Uterus (tissue), 4 donors: ENCODE measurements around the gene TOPBP1. TPM values are rescaled to one million over a fixed set of nuclear protein-coding genes. Genes with fewer than 3 reads are reported as not detected.

ENCODE experiments used
- DNase-seq, 2 donors: peaks; one replicate each; pipeline ENCODE4 v3.0.0-alpha.2; 2019 to 2020
- H3K27ac ChIP-seq, 2 donors: fragments of 200-600 bp; sonication (generic); 1 replicate in 1 of 2; 2 replicates in 1 of 2; pipeline ENCODE4 v1.5.1; 2016 to 2018
- H3K27me3 ChIP-seq, 2 donors: fragments of 200-600 bp; sonication (generic); one replicate each; pipeline ENCODE4 v1.5.1; 2018 to 2019; ENCODE audit warnings: control low read depth in 1 of 2
- H3K36me3 ChIP-seq, 2 donors: fragments of 200-600 bp; sonication (generic); one replicate each; pipeline ENCODE4 v1.5.1; 2019; ENCODE audit warnings: control low read depth in 1 of 2
- H3K4me1 ChIP-seq, 2 donors: fragments of 200-600 bp; sonication (generic); one replicate each; pipeline ENCODE4 v1.5.1; 2018 to 2019; ENCODE audit warnings: control low read depth in 1 of 2
- H3K4me3 ChIP-seq, 2 donors: fragments of 200-600 bp; sonication (generic); 1 replicate in 1 of 2; 2 replicates in 1 of 2; pipeline ENCODE4 v1.5.1; 2018 to 2019; ENCODE audit warnings: mild to moderate bottlenecking in 1 of 2
- H3K9me3 ChIP-seq, 2 donors: fragments of 200-600 bp; sonication (generic); one replicate each; pipeline ENCODE4 v1.5.1; 2019; ENCODE audit warnings: control low read depth in 1 of 2
- POLR2A ChIP-seq, 2 donors: fragments of 450-650 bp; IDR thresholded peaks; one replicate each; pipeline ENCODE4 v1.6.1; 2016; ENCODE audit warnings: antibody characterized with exemption in 2 of 2, mild to moderate bottlenecking in 1 of 2, moderate library complexity in 1 of 2
- intact Hi-C: fragments of 100-400 bp; cut with DNase I; formaldehyde crosslinking; loops from one replicate; pipeline ENCODE4 v1.15.1; 2023; ENCODE audit warnings: low total_unique reads
- total RNA-seq, 4 donors: library from RNA; depleted of rRNA in 3 of 4; stranded (reverse); fragments of >200 nt in 3 of 4; gene quantifications; one replicate each; pipeline versions ENCODE4 v1.1.0 to v1.2.4, GENCODE V29; 2014 to 2023
- TF ChIP-seq, protein P1 (sequence below), 4 experiments: fragments of 200-600 bp in 2 of 4; fragments of 450-650 bp in 2 of 4; sonication (generic) in 2 of 4; IDR thresholded peaks; one replicate each; pipeline ENCODE4 v1.5.1; 2016 to 2019; ENCODE audit warnings: antibody characterized with exemption in 4 of 4, mild to moderate bottlenecking in 2 of 4, moderate library complexity in 1 of 4
- donor health status: DM: yes; HTN: yes; CAD: no.

TOPBP1 gene
- total RNA-seq, 4 donors from 2014 or later, result 12.3 to 51.6 (median 20.5) TPM

DNA sequence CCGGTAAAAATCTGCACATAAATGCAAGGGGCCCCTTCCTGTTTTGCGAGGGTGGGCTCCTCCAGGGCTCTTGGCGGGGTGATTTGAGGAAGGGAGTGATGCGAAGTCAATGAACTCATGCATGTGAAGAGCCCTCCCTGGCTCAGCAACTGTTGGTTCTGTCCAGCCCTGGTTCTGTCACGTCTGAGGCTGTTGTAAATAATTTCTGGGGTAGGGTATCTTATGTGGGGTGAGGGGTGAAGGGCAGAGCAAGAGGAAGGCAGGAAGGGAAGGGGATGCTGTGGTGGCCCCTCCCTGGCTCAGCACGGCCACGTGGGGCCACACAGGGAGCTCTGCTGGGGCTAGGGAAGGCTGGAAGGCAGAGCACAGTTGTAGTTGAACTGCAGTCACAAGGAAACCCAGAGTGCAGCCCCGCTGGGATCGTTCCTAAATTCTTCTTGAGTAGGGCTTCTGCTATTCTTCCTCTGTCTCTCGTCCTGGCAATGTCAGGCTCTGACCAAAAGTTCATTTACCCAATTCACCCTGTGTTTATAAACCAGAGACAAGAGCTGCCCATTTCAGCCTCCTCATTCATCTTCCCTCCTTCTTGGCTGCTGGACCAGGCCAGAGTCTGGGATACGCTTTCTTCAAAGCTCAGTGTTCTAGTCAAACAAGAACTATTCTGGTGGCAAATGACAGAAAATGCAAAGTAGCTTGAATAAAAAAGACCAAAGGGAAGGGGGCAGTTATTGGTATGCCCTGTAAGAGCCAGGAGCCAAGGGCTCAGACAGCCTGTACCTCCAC is 14.8 kb upstream of the TOPBP1 start:
- no peak overlapping the region for H3K4me3 ChIP-seq
- no peak for TF ChIP-seq POLR2A (IDR thresholded peaks at IDR 0.05)
- TF ChIP-seq, protein P1, sequence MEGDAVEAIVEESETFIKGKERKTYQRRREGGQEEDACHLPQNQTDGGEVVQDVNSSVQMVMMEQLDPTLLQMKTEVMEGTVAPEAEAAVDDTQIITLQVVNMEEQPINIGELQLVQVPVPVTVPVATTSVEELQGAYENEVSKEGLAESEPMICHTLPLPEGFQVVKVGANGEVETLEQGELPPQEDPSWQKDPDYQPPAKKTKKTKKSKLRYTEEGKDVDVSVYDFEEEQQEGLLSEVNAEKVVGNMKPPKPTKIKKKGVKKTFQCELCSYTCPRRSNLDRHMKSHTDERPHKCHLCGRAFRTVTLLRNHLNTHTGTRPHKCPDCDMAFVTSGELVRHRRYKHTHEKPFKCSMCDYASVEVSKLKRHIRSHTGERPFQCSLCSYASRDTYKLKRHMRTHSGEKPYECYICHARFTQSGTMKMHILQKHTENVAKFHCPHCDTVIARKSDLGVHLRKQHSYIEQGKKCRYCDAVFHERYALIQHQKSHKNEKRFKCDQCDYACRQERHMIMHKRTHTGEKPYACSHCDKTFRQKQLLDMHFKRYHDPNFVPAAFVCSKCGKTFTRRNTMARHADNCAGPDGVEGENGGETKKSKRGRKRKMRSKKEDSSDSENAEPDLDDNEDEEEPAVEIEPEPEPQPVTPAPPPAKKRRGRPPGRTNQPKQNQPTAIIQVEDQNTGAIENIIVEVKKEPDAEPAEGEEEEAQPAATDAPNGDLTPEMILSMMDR (IDR thresholded peaks at IDR 0.05), result no peak
- DNase-seq, result no peak
- peaks cover 0 to 13% of the 10 kb centered on the region in 2 donors for H3K27me3 ChIP-seq
- no peak overlapping the region for H3K27ac ChIP-seq
- H3K36me3 ChIP-seq, result no peaks in the 10 kb centered on the region
- intact Hi-C loops, result no loop called here
- H3K4me1 ChIP-seq, result no peaks in the 10 kb centered on the region
- no peaks in the 10 kb centered on the region for H3K9me3 ChIP-seq

DNA sequence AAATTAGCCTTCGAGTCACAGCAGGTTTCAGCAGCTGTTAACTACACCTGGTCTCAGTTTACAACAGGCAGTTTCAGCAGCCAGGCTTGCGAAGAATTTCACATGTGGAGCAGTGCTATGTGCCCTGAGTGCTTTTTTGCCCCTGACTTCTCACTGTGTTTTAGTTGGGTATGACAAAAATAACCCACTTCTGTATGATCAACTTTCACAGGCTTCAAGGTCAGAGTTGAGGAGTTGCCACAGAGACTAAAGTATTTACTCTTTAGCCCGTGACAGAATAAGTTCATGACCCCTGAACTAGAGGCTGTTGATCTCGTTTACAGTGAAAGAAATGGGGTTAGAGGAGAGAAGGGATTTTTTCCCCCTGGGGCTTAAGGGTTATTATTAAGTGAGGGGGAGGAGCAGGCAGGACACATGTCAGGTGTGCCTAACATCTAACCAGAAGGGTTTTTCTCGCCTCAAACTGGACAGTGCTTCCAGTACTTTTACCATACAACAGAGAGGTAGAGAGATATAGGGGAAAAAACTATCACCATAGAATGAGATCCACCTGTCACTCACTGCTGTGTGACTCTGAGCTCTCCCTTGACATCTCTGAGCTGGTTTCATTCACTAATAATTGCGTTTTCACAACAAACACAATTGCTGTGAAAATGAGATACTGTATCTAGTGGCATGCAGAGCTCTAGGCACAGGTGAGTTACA is 14.0 kb upstream of the TOPBP1 start:
- H3K27me3 ChIP-seq, result peaks cover 0 to 13% of the 10 kb centered on the region in 2 donors
- H3K36me3 ChIP-seq, result no peaks in the 10 kb centered on the region
- H3K4me1 ChIP-seq, result no peaks in the 10 kb centered on the region
- H3K4me3 ChIP-seq, result no peak overlapping the region
- TF ChIP-seq, protein P1 (IDR thresholded peaks at IDR 0.05), result no peak
- TF ChIP-seq POLR2A (IDR thresholded peaks at IDR 0.05), result no peak
- no peak for DNase-seq
- no peak overlapping the region for H3K27ac ChIP-seq
- no peaks in the 10 kb centered on the region for H3K9me3 ChIP-seq
- intact Hi-C loops, result no loop called here

DNA sequence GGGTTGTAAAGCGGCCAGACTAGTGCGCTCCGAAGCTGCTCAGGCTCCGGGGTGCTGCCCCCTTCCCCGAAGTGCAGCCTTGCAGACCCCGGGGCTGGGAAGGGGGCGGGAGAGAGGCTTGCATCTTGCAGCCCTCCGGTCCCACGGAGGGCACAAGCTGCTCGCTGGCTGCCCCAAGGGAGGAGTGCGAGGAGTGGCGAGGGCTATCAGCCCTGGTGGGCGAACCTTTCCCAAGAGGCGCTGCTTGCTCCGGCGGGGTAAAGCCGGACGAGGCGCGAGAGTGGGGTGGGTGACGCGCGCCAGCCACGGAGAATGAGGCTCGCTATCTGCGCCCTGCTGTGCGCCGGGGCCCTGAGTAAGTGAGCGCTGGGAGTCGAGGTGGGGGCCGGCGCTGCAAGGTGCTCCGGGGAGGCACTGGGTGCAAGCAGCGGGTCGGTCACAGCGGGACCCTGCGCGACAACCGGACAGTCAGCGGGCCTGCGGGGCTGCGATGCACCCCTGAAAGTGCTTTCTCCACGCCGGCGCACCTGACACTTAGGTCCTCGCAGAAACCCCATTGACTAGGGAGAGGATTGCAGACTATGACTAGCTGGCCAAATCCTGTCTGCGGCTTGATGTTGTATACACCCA is 12.7 kb upstream of the TOPBP1 start:
- intact Hi-C loops, result no loop called here
- Histone ChIP-seq H3K36me3 (no peaks in the 10 kb centered on the region), H3K27me3 (peaks cover 0 to 13% of the 10 kb centered on the region in 2 donors), H3K4me1 (no peaks in the 10 kb centered on the region), H3K4me3 (no peak overlapping the region), H3K27ac (no peak overlapping the region), H3K9me3 (no peaks in the 10 kb centered on the region)
- DNase-seq, result no peak
- no peak for TF ChIP-seq POLR2A (IDR thresholded peaks at IDR 0.05)
- TF ChIP-seq, protein P1 (IDR thresholded peaks at IDR 0.05), result no peak

DNA sequence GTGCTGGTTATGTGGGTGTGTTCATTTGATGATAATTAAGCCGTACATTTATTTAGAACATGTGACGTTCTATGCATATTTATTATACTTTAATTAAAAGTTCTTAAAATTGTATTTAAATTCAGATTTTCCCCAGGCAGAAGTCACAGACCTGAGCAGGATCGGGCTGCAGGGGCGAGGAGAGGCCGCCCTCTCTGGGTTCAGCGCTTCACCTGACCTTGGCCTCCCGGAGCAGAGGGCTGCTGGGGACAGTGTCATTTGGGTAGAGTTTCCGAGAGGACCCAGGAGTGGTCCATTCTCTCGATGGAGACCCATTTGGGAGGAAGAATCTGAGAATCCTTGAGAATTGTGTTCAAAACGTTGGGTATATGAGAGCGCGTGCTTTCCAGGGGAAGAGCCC is 12.0 kb upstream of the TOPBP1 start:
- no peaks in the 10 kb centered on the region for H3K9me3 ChIP-seq
- no peaks in the 10 kb centered on the region for H3K36me3 ChIP-seq
- TF ChIP-seq POLR2A (IDR thresholded peaks at IDR 0.05), result no peak
- TF ChIP-seq, protein P1 (IDR thresholded peaks at IDR 0.05), result no peak
- H3K4me3 ChIP-seq, result no peak overlapping the region
- peaks cover 0 to 13% of the 10 kb centered on the region in 2 donors for H3K27me3 ChIP-seq
- no peak overlapping the region for H3K27ac ChIP-seq
- intact Hi-C loops, result no loop called here
- no peaks in the 10 kb centered on the region for H3K4me1 ChIP-seq
- DNase-seq, result no peak

DNA sequence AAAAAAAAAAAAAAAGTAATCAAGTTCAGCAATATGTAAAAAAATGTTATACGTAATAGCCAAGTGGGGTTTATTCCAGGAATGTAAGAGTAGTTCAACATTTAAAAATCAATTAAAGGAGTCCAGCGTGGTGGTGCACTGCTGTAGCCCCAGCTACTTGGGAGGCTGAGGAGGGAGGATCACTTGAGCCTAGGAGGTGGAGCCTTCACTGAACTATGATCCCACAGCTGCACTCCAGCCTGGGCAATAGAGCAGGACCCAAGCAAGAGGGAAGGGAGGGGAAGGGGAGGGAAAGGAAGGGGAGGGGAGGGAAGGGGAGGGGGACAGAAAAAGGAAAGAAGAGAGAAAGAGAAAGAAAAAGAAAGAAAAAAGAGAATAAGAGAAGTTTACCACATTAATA is 10.7 kb upstream of the TOPBP1 start:
- no peaks in the 10 kb centered on the region for H3K36me3 ChIP-seq
- H3K9me3 ChIP-seq, result no peaks in the 10 kb centered on the region
- peaks cover 0 to 13% of the 10 kb centered on the region in 2 donors for H3K27me3 ChIP-seq
- intact Hi-C loops, result no loop called here
- DNase-seq, result no peak
- H3K27ac ChIP-seq, result no peak overlapping the region
- no peaks in the 10 kb centered on the region for H3K4me1 ChIP-seq
- no peak overlapping the region for H3K4me3 ChIP-seq
- no peak for TF ChIP-seq POLR2A (IDR thresholded peaks at IDR 0.05)
- TF ChIP-seq, protein P1 (IDR thresholded peaks at IDR 0.05), result no peak
